Dendritic cell treated with granulocyte-macrophage colony-stimulating factor and Interleukin-4, amounts not matched to agents 40 ng/mL and 50 ng/mL, for 4 days (primary cell): Measurements from ENCODE around the gene GUCD1.
A peak's percentile ranks its signal among the peaks of the same experiment; 100 is the strongest.
"Not testable (repeated sequence)": the region's sequence is repeated elsewhere in the genome, so short reads cannot be mapped to it uniquely, and the experiment has no call there.

Experiments
- H3K27ac Mint-ChIP-seq: one replicate; pipeline ENCODE4 v1.8.0; 2022; ENCODE audit warnings: mild to moderate bottlenecking, mixed read lengths
- H3K27me3 Mint-ChIP-seq: one replicate; pipeline ENCODE4 v1.8.0; 2022; ENCODE audit warnings: mild to moderate bottlenecking, mixed read lengths
- H3K36me3 Mint-ChIP-seq: one replicate; pipeline ENCODE4 v1.8.0; 2022; ENCODE audit warnings: low read depth, mixed read lengths
- H3K4me1 Mint-ChIP-seq: one replicate; pipeline ENCODE4 v1.8.0; 2022; ENCODE audit warnings: low read depth, mixed read lengths
- H3K4me3 Mint-ChIP-seq: one replicate; pipeline ENCODE4 v1.8.0; 2022; ENCODE audit warnings: mild to moderate bottlenecking, moderate library complexity, mixed read lengths
- H3K9me3 Mint-ChIP-seq: one replicate; pipeline ENCODE4 v1.8.0; 2022; ENCODE audit warnings: mixed read lengths
- intact Hi-C: fragments of 100-400 bp; cut with micrococcal nuclease; formaldehyde crosslinking; loops from one replicate; pipeline ENCODE4 v1.15.0; 2022

Gene GUCD1

GRCh38 chr22:24554313-24555164 is at the start of gene GUCD1:
Gene GUCD1, minus strand, starts transcription at chr22:24555138. Its CDS starts 147 bp downstream, at chr22:24554991.
- Mint-ChIP-seq H3K27ac (peak within 1 kb of the TSS; percentile 93), H3K4me3 (peak within 1 kb of the TSS; percentile 94), H3K9me3 (no peaks in the 10 kb centered on the region), H3K27me3 (no peaks in the 10 kb centered on the region), H3K36me3 (peaks cover 69% of the 10 kb centered on the region), H3K4me1 (peaks cover 69% of the 10 kb centered on the region)
- intact Hi-C loops, result no loop called here

DNA sequence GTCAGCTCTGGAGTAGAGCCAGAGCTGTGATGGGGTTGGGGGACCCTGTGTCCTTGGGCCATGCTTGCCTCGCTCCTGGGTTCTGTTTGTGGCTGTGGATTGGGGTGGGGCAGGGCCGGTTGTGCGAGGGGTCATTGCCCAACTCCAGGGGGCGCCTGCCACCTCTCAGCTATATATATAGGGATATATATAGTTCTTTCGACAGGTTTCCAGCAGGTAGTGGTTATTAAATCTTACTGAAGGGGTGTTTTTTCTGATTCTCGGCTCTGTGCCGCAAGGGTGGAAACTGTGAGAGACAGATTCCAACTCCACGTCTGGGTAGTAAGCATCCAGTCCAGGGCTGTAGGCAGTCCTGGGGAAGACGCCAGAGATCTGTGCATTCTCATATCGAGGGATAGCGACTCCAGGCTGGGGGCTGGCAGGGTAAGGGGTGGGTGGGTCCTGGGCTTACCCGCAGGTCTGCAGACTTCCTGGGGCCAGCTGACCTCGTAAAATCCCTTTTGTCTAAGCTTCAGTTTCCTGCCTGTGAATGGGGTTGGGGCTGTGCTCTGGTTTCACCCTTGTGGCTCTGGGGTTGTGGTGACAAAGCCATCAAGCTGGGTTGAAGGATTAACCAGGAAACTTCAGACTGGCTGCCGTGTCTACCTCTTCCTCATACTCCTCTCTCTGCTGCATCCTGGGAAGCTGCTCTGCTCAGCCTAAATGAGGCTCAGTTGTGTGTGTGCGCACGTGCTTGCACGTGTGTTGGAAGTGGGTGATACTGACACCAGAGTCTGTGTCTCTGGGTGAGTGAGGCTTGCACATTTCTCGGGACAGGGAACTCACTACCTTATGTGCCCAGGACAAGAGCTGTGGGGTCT is 49.1 kb upstream of the GUCD1 start:
- H3K9me3 Mint-ChIP-seq, intact Hi-C loops, H3K36me3 Mint-ChIP-seq, H3K27me3 Mint-ChIP-seq: not testable (repeated sequence)
- peaks cover 52% of the 10 kb centered on the region for H3K4me1 Mint-ChIP-seq
- H3K27ac Mint-ChIP-seq, result peak overlapping the region; percentile 78
- peak overlapping the region; percentile 54 for H3K4me3 Mint-ChIP-seq

DNA sequence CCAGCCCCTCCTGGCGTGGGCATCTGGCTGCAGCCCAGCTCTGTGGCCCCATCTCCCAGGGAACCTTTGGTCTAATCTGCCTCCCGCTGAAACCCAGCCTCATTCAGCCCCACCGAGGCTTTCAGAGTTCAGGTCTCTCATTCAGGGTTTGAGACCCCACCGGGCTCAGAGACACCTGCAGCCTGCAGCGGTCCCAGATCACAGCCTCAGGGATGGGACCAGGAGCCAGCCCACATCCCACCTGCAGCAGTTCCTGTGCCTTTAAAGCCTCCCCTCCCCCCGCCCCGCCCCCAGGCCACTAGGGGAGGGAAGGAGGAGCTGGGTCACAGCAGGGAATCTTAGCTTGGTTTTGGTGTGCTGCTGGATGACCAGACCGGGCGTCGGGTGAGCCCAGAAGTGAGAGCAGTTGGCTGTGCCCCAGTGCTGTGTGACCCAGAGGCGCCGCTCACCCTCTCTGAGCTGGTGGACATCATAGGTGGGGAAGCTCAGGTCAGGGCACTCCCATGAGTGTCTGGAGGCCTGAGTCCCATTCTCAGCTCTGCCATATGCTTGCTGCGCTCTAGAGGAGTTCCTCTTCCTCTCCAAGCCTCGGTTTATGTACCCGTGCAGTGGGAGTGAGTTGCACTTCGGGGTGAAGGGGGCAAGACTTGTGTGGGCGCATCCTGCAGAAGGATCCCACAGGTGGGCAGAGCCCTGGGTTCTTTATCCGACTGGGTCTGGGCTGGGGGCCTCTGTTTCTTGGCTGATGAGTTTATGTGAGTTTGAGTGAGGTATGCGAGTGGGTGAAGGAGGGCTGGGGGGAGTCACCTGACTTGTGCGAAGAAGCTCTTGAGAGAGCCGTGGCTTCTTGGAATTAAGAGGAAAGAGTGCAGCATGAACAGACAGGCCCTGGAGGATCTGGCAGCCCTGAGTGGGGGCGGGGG is 48.2 kb upstream of the GUCD1 start, which contains the start of gene GGT1:
Gene GGT1, plus strand, starts transcription at position 347 of the 923 bp plus-strand sequence. CDS start 7,889 bp downstream, outside the sequence.
- peak within 1 kb of the TSS; percentile 54 for H3K4me3 Mint-ChIP-seq
- H3K4me1 Mint-ChIP-seq, result peaks cover 47% of the 10 kb centered on the region
- H3K9me3 Mint-ChIP-seq, intact Hi-C loops, H3K27me3 Mint-ChIP-seq, H3K36me3 Mint-ChIP-seq: not testable (repeated sequence)
- H3K27ac Mint-ChIP-seq, result peak within 1 kb of the TSS; percentile 78

GRCh38 chr22:24602105-24602749 is 47.3 kb upstream of the GUCD1 start:
- H3K9me3 Mint-ChIP-seq, H3K4me3 Mint-ChIP-seq, H3K36me3 Mint-ChIP-seq, H3K27me3 Mint-ChIP-seq, intact Hi-C loops: not testable (repeated sequence)
- peaks cover 38% of the 10 kb centered on the region for H3K4me1 Mint-ChIP-seq
- H3K27ac Mint-ChIP-seq, result peak overlapping the region; percentile 39

- Mint-ChIP-seq H3K27ac (peak overlapping the region; percentile 39), H3K9me3 (no peaks in the 10 kb centered on the region), H3K4me3 (no peak overlapping the region), H3K4me1 (peaks cover 34% of the 10 kb centered on the region), H3K27me3 (no peaks in the 10 kb centered on the region), H3K36me3 (no peaks in the 10 kb centered on the region)
- intact Hi-C loops, result no loop called here
Observed at GRCh38 chr22:24601217-24602104, 46.5 kb upstream of the GUCD1 start.

DNA sequence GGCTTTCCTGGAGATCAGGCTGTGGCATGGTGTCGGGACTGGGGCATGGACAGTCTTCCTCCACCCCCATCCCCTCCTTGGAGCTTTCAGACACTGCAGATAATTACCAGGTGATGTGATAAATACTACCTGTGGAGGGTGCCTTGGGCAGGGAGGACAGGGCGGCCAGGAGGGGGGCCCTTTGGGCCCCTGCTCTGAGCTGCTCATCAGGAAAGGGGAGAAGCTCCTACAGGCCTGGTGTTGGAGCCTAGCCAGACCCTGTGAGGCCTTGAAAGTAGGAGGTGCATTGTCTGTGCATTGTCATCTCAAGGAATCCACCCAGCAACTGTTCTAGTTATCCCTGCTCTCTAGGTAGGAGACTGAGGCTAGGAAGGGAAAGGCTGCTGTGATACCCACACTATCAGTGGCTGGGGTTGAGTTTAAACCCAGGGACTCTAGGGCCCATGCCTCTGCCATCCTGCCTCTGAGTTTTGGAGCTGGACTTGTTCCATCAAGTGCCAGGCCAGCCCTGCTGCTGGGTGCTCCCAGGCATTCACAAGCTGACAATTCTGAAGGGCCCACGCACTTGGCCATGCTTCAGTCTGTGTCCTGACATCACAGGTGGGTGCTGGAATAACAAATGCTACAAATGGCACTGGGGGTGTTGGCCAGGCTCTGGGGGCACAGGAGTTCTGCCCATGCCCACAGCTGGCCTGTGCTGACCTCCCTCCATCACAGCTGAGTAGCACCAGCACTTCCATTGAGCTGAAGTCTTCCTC is 45.2 kb upstream of the GUCD1 start:
- H3K4me3 Mint-ChIP-seq, H3K36me3 Mint-ChIP-seq, H3K9me3 Mint-ChIP-seq, H3K27ac Mint-ChIP-seq, H3K27me3 Mint-ChIP-seq, intact Hi-C loops: not testable (repeated sequence)
- peaks cover 30% of the 10 kb centered on the region for H3K4me1 Mint-ChIP-seq

GRCh38 chr22:24599514-24599913 is 44.6 kb upstream of the GUCD1 start:
- Mint-ChIP-seq H3K27ac (no peak overlapping the region), H3K36me3 (no peaks in the 10 kb centered on the region), H3K4me1 (peaks cover 30% of the 10 kb centered on the region), H3K4me3 (no peak overlapping the region), H3K27me3 (no peaks in the 10 kb centered on the region), H3K9me3 (no peaks in the 10 kb centered on the region)
- intact Hi-C loops, result no loop called here

DNA sequence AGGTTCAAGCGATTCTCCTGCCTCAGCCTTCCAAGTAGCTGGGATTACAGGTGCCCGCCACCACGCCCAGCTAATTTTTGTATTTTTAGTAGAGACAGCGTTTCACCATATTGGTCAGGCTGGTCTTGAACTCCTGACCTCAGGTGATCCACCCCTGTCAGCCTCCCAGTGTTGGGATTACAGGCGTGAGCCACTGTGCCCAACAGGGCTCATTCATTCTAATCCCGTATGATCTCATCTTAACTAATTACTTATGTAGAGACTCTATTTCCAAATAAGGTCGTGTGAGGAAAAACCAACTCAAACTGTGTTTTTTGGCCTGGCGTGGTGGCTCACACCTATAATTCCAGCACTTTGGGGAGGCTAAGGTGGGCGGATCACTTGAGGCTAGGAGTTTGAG is 42.1 kb upstream of the GUCD1 start:
- intact Hi-C loops, H3K27me3 Mint-ChIP-seq, H3K27ac Mint-ChIP-seq: not testable (repeated sequence)

DNA sequence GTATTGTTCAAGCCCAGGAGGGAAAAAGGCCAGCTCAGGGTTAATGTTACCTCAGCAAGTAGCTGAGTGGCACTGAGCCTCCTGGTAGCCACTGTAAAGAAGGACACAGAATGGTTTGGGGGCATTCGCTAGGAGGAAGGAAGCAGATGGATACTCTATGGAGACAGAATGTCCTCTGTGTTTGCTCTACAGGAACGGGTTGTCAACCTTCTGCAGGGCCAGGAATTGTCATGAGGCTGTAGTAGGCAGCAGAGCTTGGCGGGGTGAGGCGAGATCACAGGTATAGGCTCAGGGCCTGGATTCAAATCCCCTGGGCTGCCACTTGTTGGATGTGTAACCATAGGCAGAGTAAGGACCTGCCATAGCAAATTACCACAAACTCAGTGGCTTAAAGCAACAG is 40.9 kb upstream of the GUCD1 start:
- Mint-ChIP-seq H3K27ac (no peak overlapping the region), H3K27me3 (peaks cover 8% of the 10 kb centered on the region), H3K4me1 (peaks cover 7% of the 10 kb centered on the region), H3K4me3 (no peak overlapping the region), H3K9me3 (no peaks in the 10 kb centered on the region), H3K36me3 (no peaks in the 10 kb centered on the region)
- intact Hi-C loops, result no loop called here

More for the DNA sequence above, 42.1 kb upstream of the GUCD1 start:
- not testable (repeated sequence) for H3K4me3 Mint-ChIP-seq, H3K36me3 Mint-ChIP-seq, H3K9me3 Mint-ChIP-seq
- H3K4me1 Mint-ChIP-seq, result peaks cover 16% of the 10 kb centered on the region

GRCh38 chr22:24595228-24595627 is 40.3 kb upstream of the GUCD1 start:
- H3K4me3 Mint-ChIP-seq, result no peak overlapping the region

DNA sequence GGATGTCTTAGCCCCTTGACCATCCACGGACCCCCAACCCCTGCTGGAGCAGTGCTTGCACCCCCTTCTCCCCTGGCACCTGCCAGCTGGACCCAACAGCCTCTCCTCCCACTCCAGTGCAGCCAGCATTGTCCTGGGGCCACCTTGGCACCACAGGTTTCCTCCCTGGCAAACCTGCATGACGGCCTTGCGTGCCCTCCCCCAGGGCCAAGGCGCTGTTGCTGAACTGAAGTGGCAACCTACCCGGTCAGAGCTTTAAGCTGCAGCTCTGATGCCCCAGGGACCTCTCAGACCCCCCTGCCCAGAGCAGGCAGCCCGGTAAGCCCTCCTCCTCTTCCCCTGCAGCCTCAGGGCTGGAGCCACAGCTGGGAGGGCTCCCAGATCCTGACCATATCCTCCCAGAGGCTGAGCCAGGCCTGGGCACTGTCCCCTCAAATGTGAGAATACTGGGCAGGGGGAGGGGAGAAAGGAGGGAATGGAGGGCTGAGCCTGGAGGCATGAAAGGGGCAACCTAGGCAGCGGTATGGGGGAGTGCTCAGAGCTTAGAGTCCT is 39.7 kb upstream of the GUCD1 start:
- no peak overlapping the region for H3K27ac Mint-ChIP-seq

More at GRCh38 chr22:24595228-24595627, 40.3 kb upstream of the GUCD1 start:
- peaks cover 7% of the 10 kb centered on the region for H3K4me1 Mint-ChIP-seq
- H3K27me3 Mint-ChIP-seq, result peaks cover 8% of the 10 kb centered on the region
- intact Hi-C loops, result no loop called here
- H3K9me3 Mint-ChIP-seq, result no peaks in the 10 kb centered on the region
- no peak overlapping the region for H3K27ac Mint-ChIP-seq
- no peaks in the 10 kb centered on the region for H3K36me3 Mint-ChIP-seq

More for the DNA sequence above, 39.7 kb upstream of the GUCD1 start:
- H3K27me3 Mint-ChIP-seq, result peaks cover 8% of the 10 kb centered on the region
- intact Hi-C loops, result no loop called here
- no peak overlapping the region for H3K4me3 Mint-ChIP-seq
- no peaks in the 10 kb centered on the region for H3K9me3 Mint-ChIP-seq
- no peaks in the 10 kb centered on the region for H3K36me3 Mint-ChIP-seq
- peaks cover 7% of the 10 kb centered on the region for H3K4me1 Mint-ChIP-seq
